ENCODE data around the gene CTTNBP2.

GRCh38 chr7:117888627-117889026 lies 15.4 kb upstream of the CTTNBP2 start:
- TF ChIP-seq, protein P1, sequence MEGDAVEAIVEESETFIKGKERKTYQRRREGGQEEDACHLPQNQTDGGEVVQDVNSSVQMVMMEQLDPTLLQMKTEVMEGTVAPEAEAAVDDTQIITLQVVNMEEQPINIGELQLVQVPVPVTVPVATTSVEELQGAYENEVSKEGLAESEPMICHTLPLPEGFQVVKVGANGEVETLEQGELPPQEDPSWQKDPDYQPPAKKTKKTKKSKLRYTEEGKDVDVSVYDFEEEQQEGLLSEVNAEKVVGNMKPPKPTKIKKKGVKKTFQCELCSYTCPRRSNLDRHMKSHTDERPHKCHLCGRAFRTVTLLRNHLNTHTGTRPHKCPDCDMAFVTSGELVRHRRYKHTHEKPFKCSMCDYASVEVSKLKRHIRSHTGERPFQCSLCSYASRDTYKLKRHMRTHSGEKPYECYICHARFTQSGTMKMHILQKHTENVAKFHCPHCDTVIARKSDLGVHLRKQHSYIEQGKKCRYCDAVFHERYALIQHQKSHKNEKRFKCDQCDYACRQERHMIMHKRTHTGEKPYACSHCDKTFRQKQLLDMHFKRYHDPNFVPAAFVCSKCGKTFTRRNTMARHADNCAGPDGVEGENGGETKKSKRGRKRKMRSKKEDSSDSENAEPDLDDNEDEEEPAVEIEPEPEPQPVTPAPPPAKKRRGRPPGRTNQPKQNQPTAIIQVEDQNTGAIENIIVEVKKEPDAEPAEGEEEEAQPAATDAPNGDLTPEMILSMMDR (tag by site-specific recombination; IDR thresholded peaks at IDR 0.05), result no peak
- TF ChIP-seq GFI1B (tag by site-specific recombination; IDR thresholded peaks at IDR 0.05), result no peak
- TF ChIP-seq ZNF37A (tag by site-specific recombination; IDR thresholded peaks at IDR 0.05), result no peak
